Small intestine (tissue), 7 donors: ENCODE results near the gene SERGEF. TPM values are rescaled to one million over a fixed set of nuclear protein-coding genes. Genes with fewer than 3 reads are reported as not detected.

Experiments used
- DNase-seq, 2 donors: peaks; one replicate each; pipeline versions ENCODE4 v3.0.0 to v3.0.0-alpha.2; 2013
- FAIRE-seq: peaks from 2 replicates; lab custom pipeline; 2012; peaks lifted over from hg19 to GRCh38; lab: Jason Lieb, UNC
- H3K27ac ChIP-seq, 3 donors: one replicate each; pipeline ENCODE4 v1.5.1; 2013; ENCODE audit warnings: low read length in 2 of 3, mild to moderate bottlenecking in 2 of 3, control low read depth in 1 of 3, inconsistent platforms in 1 of 3, low read depth in 1 of 3, moderate library complexity in 1 of 3
- H3K27me3 ChIP-seq, 3 donors: one replicate each; pipeline ENCODE4 v1.6.1; 2013; ENCODE audit warnings: low read length in 3 of 3, inconsistent platforms in 1 of 3; ENCODE audit not compliant: control insufficient read depth in 3 of 3, insufficient read depth in 3 of 3
- H3K36me3 ChIP-seq, 3 donors: one replicate each; pipeline ENCODE4 v1.6.1; 2013; ENCODE audit warnings: low read length in 3 of 3, inconsistent platforms in 1 of 3, low read depth in 1 of 3, mild to moderate bottlenecking in 1 of 3, moderate library complexity in 1 of 3; ENCODE audit not compliant: control insufficient read depth in 3 of 3, insufficient read depth in 2 of 3
- H3K4me1 ChIP-seq, 3 donors: one replicate each; pipeline ENCODE4 v1.6.1; 2013; ENCODE audit warnings: low read length in 2 of 3, inconsistent platforms in 1 of 3, low read depth in 1 of 3, mild to moderate bottlenecking in 1 of 3, moderate library complexity in 1 of 3; ENCODE audit not compliant: control insufficient read depth in 3 of 3, insufficient read depth in 2 of 3
- H3K4me3 ChIP-seq, 3 donors: one replicate each; pipeline ENCODE4 v1.5.1; 2013; ENCODE audit warnings: low read length in 3 of 3, control low read depth in 1 of 3, inconsistent platforms in 1 of 3, low read depth in 1 of 3, mild to moderate bottlenecking in 1 of 3, moderate library complexity in 1 of 3
- H3K9me3 ChIP-seq, 2 donors: one replicate each; pipeline ENCODE4 v1.6.1; 2013; ENCODE audit warnings: low read depth in 1 of 2, low read length in 1 of 2; ENCODE audit not compliant: control insufficient read depth in 2 of 2, insufficient read depth in 1 of 2
- WGBS, 3 donors: extraction: QIAGEN DNeasy Blood & Tissue Kit; methylation state at CpG; one replicate each; pipeline ENCODE4 v1.1.7; 2013; 5-methylcytosine and 5-hydroxymethylcytosine counted together
- polyA plus RNA-seq, 4 donors: library from polyadenylated mRNA; stranded (reverse) in 3 of 4; unstranded in 1 of 4; fragments of 200-250 nt in 3 of 4; fragments of 120-200 nt in 1 of 4; gene quantifications; one replicate each; pipeline versions ENCODE4 v1.2.1 to v1.2.3, GENCODE V29; 2013
- donor health status: healthy with polysubstance abuse.
- donor health status: control.
- donor health status: control.
- donor health status: Bipolar disorder and iron deficiency.
- donor health status: healthy.

Gene SERGEF
- polyA plus RNA-seq, 4 donors: 19.2 to 31.1 (median 27.0) TPM

DNA sequence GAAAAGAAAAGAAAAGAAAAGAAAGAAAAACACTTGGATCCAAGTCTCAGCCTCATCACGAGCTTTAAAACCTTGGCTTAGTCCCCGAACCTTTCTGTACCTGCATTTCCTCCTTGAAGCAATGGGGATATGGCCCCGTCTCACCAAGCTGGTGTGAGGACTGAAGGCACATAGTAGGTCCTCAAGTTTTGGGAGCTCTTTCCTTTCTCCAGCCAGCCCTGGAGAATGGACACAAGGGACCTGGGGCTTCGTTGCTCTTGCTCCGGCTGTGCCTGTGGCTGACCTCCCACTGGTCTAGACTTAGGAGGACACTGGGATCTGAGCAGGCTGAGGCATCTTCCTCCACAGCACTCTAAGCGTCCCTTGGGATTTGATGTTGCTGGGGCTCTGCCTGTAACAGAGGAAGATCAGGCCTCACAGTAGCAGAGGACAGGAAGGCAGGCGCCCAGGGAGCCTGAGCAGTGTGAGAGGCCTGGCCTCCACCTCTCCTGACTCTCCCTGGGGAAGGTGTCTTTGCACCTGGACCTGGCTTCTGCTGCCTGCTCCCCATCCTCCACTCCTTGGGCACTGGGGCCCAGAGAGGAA, 245.5 kb downstream of the SERGEF start:
- Histone ChIP-seq H3K4me1 (peaks cover 0 to 17% (median 7%) of the 10 kb centered on the region in 3 donors), H3K9me3 (no peaks in the 10 kb centered on the region), H3K36me3 (peaks cover 0 to 3% (median 0%) of the 10 kb centered on the region in 3 donors), H3K27me3 (no peaks in the 10 kb centered on the region), H3K4me3 (no peak overlapping the region), H3K27ac (no peak overlapping the region)
- no peak for FAIRE-seq
- 84 to 93% (median 85%) methylated on average over 7 of the region's 7 CpGs for WGBS, 3 donors
- DNase-seq: no peak

DNA sequence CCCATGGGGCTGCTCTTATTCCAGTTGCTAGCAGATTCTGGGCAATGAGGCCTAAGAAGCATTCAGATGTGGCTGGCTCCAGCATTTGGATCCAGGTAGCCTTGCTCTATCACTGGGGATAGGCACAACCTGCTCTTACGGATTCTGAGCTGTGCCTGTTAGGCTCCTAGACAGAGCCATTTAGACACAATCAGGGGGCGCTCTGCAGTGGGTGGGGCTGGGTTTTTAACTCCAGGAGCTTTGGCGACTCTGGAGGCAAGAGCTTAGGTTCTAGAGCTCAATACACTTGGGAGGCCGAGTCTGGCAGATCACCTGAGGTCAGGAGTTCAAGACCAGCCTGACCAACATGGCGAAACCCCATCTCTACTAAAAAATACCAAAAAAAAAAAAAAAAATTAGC, 246.3 kb downstream of the SERGEF start:
- Histone ChIP-seq H3K4me3 (no peak overlapping the region), H3K27ac (no peak overlapping the region), H3K4me1 (peaks cover 0 to 17% (median 7%) of the 10 kb centered on the region in 3 donors), H3K36me3 (no peaks in the 10 kb centered on the region), H3K9me3 (no peaks in the 10 kb centered on the region), H3K27me3 (no peaks in the 10 kb centered on the region)
- 87 to 90% (median 89%) methylated on average over 5 of the region's 5 CpGs for WGBS, 3 donors
- DNase-seq (no peak), FAIRE-seq (no peak)

DNA sequence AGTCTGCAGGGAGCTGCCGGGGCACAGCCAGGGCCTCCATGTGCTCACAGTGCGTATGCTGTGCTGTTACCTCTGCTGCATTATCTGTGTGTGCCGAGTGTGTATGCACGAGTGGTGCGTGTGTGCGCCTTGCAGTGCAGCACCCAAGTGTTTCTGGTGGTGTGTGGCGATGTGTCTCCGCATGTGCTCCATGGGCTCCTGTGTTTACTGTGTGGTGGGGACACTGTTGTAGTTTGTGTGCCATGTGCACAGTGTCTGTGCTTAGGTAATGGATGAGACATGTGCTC, 246.8 kb downstream of the SERGEF start:
- WGBS, 3 donors: 89 to 93% (median 93%) methylated on average over 8 of the region's 8 CpGs
- DNase-seq (no peak), FAIRE-seq (no peak)
- H3K4me1 ChIP-seq: peaks cover 0 to 14% (median 4%) of the 10 kb centered on the region in 3 donors
- no peaks in the 10 kb centered on the region for H3K36me3 ChIP-seq
- H3K4me3 ChIP-seq: no peak overlapping the region
- H3K27me3 ChIP-seq: no peaks in the 10 kb centered on the region
- no peak overlapping the region for H3K27ac ChIP-seq
- no peaks in the 10 kb centered on the region for H3K9me3 ChIP-seq

DNA sequence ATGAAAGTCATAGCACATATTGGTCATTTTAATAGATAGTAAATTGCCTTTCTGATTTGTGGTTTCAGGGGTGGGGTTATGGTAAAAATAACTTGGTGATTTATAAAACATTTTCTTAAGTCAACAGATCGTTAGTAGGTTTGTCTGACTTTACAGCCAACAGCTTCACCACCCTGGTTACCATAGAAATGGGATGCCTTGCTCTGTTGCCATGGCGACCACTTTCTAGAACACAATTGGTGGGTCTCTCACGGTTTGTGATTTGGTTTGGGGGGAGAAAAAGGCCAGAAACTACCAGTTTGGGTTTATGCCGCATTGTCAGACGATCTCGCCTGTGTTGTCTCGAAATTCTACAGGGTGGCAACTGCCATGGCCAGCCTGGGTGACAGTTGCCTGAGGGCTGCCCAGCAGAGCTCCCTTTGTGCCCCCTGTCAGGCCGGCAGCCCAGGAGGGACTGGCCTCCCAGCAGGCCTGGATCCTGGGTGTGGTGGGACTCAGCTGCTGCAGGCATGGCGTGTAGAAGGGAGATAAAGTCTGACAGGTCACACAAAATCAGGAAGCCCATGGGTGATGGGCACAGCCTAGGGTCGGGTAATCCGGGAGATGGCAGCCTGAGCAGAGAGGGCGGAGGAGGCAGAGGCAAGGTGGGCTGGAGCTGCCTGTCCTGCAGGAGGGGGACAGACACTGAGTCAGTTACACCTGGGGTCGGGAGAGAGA, 247.3 kb downstream of the SERGEF start:
- WGBS, 3 donors: 73 to 79% (median 76%) methylated on average over 13 of the region's 13 CpGs

DNA sequence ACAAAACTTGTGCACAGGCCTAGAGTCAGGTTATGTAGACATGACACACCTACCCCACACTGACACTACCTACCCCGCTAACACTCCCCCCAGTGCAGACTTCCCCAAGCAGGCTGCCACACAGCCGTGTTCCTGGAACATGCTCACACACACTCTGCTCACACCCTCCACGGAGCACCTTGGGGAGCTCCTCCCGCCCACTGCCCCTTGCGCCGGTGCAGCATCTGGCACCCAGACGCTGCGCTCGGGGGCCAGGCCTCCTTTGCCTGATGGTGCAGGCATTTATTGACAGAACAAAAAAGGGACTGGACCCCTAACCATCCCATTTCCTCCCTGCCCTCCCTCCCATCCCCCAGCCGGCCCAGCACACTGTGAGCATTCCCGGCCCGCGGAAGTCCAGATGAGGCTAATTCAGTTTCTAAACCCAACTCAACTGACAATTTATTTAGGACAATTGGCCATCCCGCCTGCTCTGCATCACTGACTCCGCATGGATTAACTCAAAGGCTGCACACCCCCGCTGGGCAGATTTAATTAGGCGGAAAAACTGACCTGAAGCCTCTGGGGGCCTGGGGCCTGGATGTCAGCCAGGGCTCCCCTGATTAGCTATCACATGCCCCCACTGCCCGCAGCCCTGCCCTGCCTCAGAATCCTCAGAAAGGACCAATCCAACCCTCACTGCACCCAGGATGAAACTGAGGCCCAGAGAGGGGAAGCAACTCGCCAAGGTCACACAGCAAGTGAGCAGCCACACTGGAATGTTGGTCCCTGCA, 248.2 kb downstream of the SERGEF start:
- Histone ChIP-seq H3K36me3 (no peaks in the 10 kb centered on the region), H3K27ac (no peak overlapping the region), H3K27me3 (no peaks in the 10 kb centered on the region), H3K4me3 (no peak overlapping the region), H3K4me1 (peaks cover 0 to under 1% (median 0%) of the 10 kb centered on the region in 3 donors), H3K9me3 (no peaks in the 10 kb centered on the region)
- WGBS, 3 donors: 78 to 87% (median 84%) methylated on average over 19 of the region's 19 CpGs
- FAIRE-seq (no peak), DNase-seq (no peak)

More for the DNA sequence above, 247.3 kb downstream of the SERGEF start:
- Histone ChIP-seq H3K9me3 (no peaks in the 10 kb centered on the region), H3K4me1 (peaks cover 0 to 9% (median under 1%) of the 10 kb centered on the region in 3 donors), H3K27ac (no peak overlapping the region), H3K36me3 (no peaks in the 10 kb centered on the region), H3K4me3 (no peak overlapping the region), H3K27me3 (no peaks in the 10 kb centered on the region)
- no peak for FAIRE-seq
- no peak for DNase-seq

DNA sequence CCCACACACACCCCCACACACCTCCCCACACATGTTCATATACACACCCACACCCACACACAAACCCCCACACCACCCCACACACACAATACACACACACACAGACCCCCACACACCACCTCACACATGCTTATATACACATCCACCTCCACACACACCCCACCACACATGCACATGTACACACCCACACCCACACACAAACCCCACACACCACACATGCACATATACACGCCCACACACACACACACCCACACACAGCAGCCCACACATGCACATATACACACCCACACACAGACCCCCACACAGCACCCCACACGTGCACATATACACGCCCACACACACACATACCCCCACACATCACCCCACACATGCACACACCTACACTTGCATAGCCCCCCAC, 249.1 kb downstream of the SERGEF start:
- WGBS, 3 donors: 57 to 64% (median 60%) methylated on average over 3 of the region's 3 CpGs
- no peak overlapping the region for H3K27ac ChIP-seq
- H3K27me3 ChIP-seq: no peaks in the 10 kb centered on the region
- H3K36me3 ChIP-seq: no peaks in the 10 kb centered on the region
- DNase-seq (no peak), FAIRE-seq (no peak)
- no peaks in the 10 kb centered on the region for H3K9me3 ChIP-seq
- no peaks in the 10 kb centered on the region for H3K4me1 ChIP-seq
- H3K4me3 ChIP-seq: no peak overlapping the region

DNA sequence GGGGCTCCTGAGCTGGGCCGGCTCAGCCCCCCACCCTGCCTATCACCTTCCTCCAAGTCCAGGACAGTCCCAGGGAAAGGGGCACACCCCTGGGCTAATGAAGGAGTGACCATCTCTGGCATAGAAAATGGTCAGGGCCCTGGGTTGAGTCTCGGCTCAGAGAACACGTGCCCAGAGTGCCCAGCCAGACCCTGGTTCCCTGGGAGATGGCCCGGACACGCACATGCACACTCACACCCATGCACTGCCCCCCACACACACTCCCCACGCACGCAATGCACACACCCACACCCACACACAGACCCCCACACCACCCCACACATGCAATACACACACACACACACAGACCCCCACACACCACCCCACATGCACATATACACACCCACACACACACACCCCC, 249.6 kb downstream of the SERGEF start:
- Histone ChIP-seq H3K4me3 (no peak overlapping the region), H3K27me3 (no peaks in the 10 kb centered on the region), H3K27ac (no peak overlapping the region), H3K36me3 (no peaks in the 10 kb centered on the region), H3K9me3 (no peaks in the 10 kb centered on the region), H3K4me1 (no peaks in the 10 kb centered on the region)
- DNase-seq: no peak
- FAIRE-seq: no peak
- 69 to 88% (median 86%) methylated on average over 7 of the region's 7 CpGs for WGBS, 3 donors

DNA sequence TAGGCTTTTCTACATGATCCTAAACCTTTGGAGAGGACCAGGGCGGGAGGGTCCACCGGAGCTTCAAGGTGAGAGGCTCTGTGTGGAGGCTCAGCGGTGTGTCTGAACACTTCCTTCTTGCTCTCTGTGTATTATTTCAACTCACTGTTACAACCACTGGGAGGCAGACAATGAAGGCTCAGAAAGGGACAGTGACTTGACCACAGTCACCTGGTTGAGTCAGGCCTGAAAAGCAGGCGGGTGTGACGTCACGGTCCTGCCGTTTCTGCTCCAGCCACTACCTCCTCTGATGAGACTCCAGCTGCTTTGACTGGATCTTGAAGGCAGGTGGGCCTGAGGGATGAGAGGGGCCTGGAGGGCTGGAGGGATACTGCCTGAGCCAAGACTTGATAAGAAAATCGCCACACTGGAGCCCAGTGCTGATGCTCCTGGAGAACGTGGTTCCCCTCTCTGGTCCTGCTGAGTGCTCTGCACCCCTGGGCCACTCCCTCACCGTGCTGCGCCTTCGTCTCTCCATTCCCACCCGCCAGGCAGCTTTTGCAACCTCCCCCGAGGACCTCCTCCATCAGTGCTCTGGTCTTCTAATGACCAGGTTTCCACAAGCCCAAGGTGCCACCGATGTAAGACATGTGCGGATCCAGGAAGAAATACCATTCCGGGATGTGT, 250.4 kb downstream of the SERGEF start:
- Histone ChIP-seq H3K27ac (no peak overlapping the region), H3K27me3 (no peaks in the 10 kb centered on the region), H3K36me3 (no peaks in the 10 kb centered on the region), H3K4me3 (no peak overlapping the region), H3K4me1 (no peaks in the 10 kb centered on the region), H3K9me3 (no peaks in the 10 kb centered on the region)
- DNase-seq (no peak), FAIRE-seq (no peak)
- 82 to 91% (median 86%) methylated on average over 17 of the region's 17 CpGs for WGBS, 3 donors
